ENCODE measurements around the gene ANGPTL2.

DNA sequence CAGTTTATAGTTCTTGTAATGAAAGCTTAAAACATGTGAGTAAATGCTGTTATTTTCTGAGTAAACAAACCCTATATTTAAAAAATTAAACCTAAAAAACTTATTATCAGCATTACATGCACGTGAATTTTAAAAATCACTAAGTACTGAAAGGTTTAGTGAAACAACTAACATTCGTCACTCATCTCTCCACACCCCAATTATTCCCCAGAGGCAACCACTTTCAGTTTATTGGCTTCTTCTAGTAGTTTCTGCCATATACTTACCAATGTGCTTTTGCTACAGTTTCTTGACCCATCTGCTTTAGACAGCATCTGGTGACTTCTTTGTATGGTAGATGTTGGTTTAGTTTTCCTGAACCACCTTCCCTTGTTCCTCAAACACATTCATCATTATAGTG, 58.1 kb downstream of the ANGPTL2 start:
- TF ChIP-seq, protein P1, sequence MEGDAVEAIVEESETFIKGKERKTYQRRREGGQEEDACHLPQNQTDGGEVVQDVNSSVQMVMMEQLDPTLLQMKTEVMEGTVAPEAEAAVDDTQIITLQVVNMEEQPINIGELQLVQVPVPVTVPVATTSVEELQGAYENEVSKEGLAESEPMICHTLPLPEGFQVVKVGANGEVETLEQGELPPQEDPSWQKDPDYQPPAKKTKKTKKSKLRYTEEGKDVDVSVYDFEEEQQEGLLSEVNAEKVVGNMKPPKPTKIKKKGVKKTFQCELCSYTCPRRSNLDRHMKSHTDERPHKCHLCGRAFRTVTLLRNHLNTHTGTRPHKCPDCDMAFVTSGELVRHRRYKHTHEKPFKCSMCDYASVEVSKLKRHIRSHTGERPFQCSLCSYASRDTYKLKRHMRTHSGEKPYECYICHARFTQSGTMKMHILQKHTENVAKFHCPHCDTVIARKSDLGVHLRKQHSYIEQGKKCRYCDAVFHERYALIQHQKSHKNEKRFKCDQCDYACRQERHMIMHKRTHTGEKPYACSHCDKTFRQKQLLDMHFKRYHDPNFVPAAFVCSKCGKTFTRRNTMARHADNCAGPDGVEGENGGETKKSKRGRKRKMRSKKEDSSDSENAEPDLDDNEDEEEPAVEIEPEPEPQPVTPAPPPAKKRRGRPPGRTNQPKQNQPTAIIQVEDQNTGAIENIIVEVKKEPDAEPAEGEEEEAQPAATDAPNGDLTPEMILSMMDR (IDR thresholded peaks at IDR 0.05; ENCODE audit: borderline replicate concordance, extremely low read depth, low read length, poor library complexity, severe bottlenecking): no peak
- no peak for TF ChIP-seq EZH2 (IDR thresholded peaks at IDR 0.05; ENCODE audit: borderline replicate concordance, low read depth, low read length, severe bottlenecking)

Data from DND-41 (cell line).